HG02642 (cell line): Measurements from ENCODE around the gene CYFIP1.

ENCODE experiments used
- ATAC-seq: cut with Tn5 transposase; IDR thresholded peaks from one replicate; pipeline ENCODE4 v1.9.1; 2021; ENCODE audit warnings: mild to moderate bottlenecking; ENCODE audit not compliant: unreplicated experiment, poor library complexity

CYFIP1 gene

GRCh38 chr15:22969489-22969888 lies 10.7 kb downstream of the CYFIP1 start:
- no peak for ATAC-seq

GRCh38 chr15:22968366-22968765 lies 11.8 kb downstream of the CYFIP1 start:
- ATAC-seq = no peak

DNA sequence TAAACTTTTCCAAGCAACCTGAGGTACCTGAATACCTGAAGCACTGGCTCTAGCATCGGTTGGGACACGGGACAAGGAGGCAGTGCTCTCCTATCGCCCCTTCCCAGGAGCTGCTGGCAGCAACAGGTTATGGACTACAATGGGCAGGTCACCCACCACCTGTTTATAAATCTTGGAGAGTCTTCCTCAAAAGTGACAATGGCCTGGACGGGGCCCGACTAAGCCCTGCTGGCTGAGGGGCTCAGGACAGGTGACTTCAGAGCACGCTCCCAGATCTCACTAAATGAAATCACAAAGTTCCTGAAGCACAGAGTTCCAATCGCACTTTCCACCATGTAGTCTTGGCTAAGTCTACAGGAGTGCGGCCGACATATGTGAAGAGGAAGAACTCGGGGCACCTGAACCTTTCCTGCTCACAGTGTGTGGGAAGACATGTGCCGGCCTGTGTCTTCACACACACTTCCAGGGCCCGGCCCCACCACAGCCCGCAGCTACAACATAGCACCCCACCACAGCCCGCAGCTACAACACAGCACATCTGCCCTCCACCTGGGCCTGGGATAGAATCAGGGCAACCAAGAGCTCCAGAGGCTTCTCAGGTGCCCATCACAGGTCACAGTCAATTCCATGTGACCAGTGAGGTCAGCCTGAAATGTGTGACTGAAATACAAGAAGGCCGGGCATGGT lies 12.9 kb downstream of the CYFIP1 start:
- ATAC-seq = no peak

DNA sequence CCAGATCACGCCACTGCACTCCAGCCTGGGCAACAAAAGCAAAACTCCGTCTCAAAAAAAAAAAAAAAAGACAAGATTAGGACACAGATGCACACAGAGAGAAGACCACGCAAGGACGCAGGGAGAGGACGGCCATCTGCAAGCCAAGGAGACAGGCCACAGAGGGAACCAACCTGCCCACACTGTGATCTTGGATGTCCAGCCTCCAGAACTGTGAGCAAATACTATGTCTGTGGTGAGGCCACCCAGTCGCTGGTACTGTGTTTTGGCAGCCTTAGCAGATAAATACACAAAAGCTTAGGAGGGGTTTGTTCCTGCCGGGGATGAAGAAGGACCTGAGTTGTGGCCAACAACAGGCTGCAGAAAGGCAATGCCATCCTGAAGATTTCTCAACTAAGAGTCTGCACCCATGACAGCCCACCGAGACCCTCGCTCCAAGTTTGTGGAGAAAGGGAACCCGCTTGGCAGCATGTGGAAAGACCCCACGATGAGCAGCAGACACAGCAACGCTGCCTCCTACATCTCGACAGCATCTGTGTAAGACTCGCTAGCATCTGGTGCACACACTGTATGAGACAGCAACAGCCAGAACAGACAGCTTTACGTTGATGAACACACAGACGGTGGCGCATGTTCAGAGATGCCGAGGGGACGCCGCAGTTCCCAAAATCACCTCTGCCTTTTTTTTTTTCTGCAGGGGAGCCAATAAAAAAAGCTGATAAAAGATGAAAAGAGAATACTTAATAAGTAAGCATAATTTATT lies 13.7 kb downstream of the CYFIP1 start:
- ATAC-seq = no peak

GRCh38 chr15:22963641-22964040 lies 16.5 kb downstream of the CYFIP1 start:
- no peak for ATAC-seq

- ATAC-seq = no peak
Measured at GRCh38 chr15:22962611-22963010, 17.6 kb downstream of the CYFIP1 start.

- no peak for ATAC-seq
Measured at GRCh38 chr15:22961762-22962161, 18.4 kb downstream of the CYFIP1 start.

- ATAC-seq = no peak
Measured at GRCh38 chr15:22960556-22960955, 19.6 kb downstream of the CYFIP1 start.

DNA sequence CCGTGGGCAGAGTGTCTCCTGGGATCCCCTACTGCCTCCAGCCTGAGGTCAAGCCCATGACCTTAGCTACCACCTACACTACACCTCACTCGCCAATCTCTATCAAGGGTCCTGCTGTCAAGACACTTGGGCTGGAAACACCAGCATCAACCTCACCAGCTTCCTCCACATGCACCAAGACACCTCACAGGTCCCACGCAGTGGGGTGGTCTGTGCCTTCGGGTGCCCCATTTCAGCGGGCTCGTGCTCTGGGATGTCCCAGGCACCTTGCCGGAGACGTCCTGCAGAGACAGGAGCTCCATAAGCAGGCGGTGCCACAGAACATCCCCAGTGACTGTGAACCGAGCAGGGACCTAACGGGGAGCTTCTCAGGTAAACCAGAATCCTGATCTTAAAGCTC lies 20.0 kb downstream of the CYFIP1 start:
- ATAC-seq = no peak

- ATAC-seq = no peak
Measured at GRCh38 chr15:22959321-22960101, 20.7 kb downstream of the CYFIP1 start.

GRCh38 chr15:22958487-22959280 lies 21.5 kb downstream of the CYFIP1 start:
- peak; percentile 64 for ATAC-seq

DNA sequence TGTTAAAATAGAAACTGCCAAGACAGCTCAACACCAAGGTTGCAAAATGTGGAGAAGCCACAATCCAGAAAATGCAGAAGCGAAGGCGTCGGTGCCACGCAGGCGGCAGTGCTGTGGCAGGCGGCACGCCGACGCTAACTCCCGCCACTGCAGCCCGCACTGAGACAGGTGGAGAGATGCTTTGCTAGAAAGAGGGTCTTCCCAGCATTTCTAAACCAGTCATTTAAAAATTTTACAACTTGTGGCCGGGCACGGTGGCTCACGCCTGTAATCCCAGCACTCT lies 23.2 kb downstream of the CYFIP1 start:
- ATAC-seq = no peak

DNA sequence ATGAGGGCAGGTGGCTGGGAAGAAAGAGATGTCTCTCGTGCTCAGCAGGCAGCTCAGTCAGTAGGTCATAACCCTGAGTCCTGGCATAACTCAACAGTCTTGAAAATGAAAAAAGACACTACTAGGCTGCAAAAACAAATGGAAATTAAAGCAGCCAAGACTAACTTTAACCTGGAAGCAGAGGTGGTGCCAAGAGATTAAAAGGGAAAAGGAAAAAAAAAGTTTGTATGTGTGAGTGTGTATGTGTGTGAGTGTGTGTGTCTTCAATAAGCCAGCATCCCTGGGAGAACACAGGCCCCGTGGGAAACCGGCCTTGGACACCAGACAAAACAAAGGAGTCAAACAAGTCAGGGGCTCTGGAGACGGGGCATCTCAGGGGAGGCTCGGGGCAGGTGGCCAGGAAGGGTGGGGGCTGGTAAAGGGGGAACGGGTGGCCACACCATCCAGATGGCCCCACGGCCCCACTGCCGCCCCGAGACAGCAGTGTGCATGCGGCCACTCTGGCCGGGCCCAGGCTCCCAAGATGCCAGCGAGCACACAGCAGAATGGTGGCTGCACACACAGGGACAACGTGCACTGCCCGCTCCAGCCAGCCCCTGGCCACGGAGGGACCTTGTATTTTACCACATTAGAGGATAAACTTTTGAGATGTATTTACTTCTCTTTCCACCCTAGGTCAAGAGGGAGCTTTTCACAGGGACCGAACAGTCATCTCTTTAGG lies 23.8 kb downstream of the CYFIP1 start:
- ATAC-seq = no peak

- no peak for ATAC-seq
Measured at GRCh38 chr15:22955544-22956119, 24.5 kb downstream of the CYFIP1 start.

- no peak for ATAC-seq
Measured at GRCh38 chr15:22954798-22955543, 25.2 kb downstream of the CYFIP1 start.

DNA sequence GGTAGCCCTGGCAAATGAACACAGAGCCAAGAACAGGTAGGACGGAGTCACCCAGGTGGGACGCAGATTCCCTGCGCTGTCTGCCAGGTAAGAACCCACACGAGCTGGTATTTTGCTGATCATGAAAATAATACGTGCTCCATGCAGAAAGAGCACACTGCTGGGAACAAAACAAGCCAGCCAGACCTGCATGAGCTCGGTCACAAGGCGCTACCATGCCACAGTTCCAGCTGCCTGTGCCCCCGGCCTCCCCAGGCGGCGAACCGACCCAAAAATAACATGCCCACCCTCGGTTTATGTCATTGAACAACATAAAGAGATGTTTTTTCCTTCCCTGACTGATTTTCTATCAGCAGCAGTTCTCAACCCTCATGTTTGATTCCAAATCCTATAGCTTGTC lies 25.8 kb downstream of the CYFIP1 start:
- ATAC-seq = no peak

- no peak for ATAC-seq
Measured at GRCh38 chr15:22952796-22953579, 27.2 kb downstream of the CYFIP1 start.
